ENCODE data around the gene GYG2.

DNA sequence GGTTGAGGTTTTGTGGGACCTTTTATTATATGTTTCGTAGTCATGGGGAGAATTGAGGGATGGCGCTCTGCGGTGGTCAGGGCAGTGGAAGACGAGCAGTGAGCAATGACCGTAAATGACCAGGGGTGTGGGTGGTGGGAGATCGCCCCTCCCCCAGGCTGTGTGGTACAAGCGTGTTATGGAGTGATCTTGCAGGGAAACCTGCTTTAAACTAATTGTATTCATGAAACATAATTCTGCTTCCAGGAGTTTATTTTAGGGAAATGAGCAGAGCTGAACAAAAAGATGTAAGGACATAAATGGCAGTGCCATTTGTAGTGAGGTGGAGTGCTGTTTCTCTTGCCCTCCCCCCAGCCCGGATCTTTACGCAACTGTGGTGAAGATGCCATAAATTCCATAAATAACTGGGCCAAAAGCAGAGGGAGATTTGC lies 20.2 kb downstream of the GYG2 start:
- TF ChIP-seq, protein P1, sequence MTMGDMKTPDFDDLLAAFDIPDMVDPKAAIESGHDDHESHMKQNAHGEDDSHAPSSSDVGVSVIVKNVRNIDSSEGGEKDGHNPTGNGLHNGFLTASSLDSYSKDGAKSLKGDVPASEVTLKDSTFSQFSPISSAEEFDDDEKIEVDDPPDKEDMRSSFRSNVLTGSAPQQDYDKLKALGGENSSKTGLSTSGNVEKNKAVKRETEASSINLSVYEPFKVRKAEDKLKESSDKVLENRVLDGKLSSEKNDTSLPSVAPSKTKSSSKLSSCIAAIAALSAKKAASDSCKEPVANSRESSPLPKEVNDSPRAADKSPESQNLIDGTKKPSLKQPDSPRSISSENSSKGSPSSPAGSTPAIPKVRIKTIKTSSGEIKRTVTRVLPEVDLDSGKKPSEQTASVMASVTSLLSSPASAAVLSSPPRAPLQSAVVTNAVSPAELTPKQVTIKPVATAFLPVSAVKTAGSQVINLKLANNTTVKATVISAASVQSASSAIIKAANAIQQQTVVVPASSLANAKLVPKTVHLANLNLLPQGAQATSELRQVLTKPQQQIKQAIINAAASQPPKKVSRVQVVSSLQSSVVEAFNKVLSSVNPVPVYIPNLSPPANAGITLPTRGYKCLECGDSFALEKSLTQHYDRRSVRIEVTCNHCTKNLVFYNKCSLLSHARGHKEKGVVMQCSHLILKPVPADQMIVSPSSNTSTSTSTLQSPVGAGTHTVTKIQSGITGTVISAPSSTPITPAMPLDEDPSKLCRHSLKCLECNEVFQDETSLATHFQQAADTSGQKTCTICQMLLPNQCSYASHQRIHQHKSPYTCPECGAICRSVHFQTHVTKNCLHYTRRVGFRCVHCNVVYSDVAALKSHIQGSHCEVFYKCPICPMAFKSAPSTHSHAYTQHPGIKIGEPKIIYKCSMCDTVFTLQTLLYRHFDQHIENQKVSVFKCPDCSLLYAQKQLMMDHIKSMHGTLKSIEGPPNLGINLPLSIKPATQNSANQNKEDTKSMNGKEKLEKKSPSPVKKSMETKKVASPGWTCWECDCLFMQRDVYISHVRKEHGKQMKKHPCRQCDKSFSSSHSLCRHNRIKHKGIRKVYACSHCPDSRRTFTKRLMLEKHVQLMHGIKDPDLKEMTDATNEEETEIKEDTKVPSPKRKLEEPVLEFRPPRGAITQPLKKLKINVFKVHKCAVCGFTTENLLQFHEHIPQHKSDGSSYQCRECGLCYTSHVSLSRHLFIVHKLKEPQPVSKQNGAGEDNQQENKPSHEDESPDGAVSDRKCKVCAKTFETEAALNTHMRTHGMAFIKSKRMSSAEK (CRISPR knock-in tag; IDR thresholded peaks at IDR 0.05; ENCODE audit: borderline replicate concordance), result no peak
- TF ChIP-seq, protein P2, sequence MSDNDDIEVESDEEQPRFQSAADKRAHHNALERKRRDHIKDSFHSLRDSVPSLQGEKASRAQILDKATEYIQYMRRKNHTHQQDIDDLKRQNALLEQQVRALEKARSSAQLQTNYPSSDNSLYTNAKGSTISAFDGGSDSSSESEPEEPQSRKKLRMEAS (CRISPR knock-in tag; IDR thresholded peaks at IDR 0.05), result no peak
- TF ChIP-seq, protein P3, sequence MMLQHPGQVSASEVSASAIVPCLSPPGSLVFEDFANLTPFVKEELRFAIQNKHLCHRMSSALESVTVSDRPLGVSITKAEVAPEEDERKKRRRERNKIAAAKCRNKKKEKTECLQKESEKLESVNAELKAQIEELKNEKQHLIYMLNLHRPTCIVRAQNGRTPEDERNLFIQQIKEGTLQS (CRISPR knock-in tag; conservative IDR thresholded peaks at IDR 0.05), result no peak
- TF ChIP-seq ETV6 (CRISPR knock-in tag; IDR thresholded peaks at IDR 0.05) (no peak), NR2C2 (CRISPR knock-in tag; IDR thresholded peaks at IDR 0.05) (no peak)
